HepG2 (cell line): ENCODE results near the gene DOCK3. TPM values are rescaled to one million over a fixed set of nuclear protein-coding genes. Genes with fewer than 3 reads are reported as not detected.

Source experiments
- ATAC-seq: fragments of 200-7000 bp; cut with Tn5 transposase; 3 replicates; pipeline ENCODE4 v1.9.1; 2020; ENCODE audit warnings: mild to moderate bottlenecking, moderate library complexity
- BruUV-seq: library from RNA; stranded (reverse); fragments of 400-500 nt; replicated peaks from 2 replicates; lab custom pipeline; 2021; lab: Mats Ljungman, UMichigan
- CTCF ChIA-PET: fragments of 300-600 bp; formaldehyde crosslinking; extraction: SDS; loops from one replicate; lab custom pipeline; 2021; ENCODE audit warnings: low total read pairs, inconsistent platforms, low intra/inter-chr PET ratio; lab: Yijun Ruan, JAX
- POLR2A ChIA-PET: fragments of 350-600 bp; sonication (Branson Sonifier 250); formaldehyde crosslinking; loops from one replicate; lab custom pipeline; 2020; ENCODE audit warnings: antibody characterized with exemption, inconsistent platforms; lab: Yijun Ruan, JAX
- DNase-seq: peaks from one replicate; pipeline ENCODE4 v3.0.0-alpha.2; 2015; ENCODE audit warnings: low spot score
- FAIRE-seq: peaks from 3 replicates; lab custom pipeline; 2011; peaks lifted over from hg19 to GRCh38; lab: Jason Lieb, UNC
- H2AFZ ChIP-seq: one replicate; pipeline ENCODE4 v1.6.1; 2011; ENCODE audit warnings: low read length, inconsistent platforms
- H3K27ac ChIP-seq: fragments of 300-600 bp; 3 replicates; pipeline ENCODE4 v1.8.0; 2011; ENCODE audit warnings: mixed run types, mild to moderate bottlenecking, mixed read lengths, low read length, inconsistent platforms; ENCODE audit not compliant: insufficient read depth; ENCODE audit errors: extremely low read length
- H3K27me3 ChIP-seq, 2 experiments: fragments of 200-600 bp in 1 of 2; 2 replicates in 1 of 2; 3 replicates in 1 of 2; pipeline versions ENCODE4 v1.6.0 to v1.8.0; 2011; ENCODE audit warnings: low read length in 2 of 2, mild to moderate bottlenecking in 2 of 2, moderate library complexity in 2 of 2, inconsistent platforms in 1 of 2; ENCODE audit not compliant: insufficient read depth in 2 of 2, control insufficient read depth in 1 of 2
- H3K36me3 ChIP-seq, 2 experiments: fragments of 200-600 bp in 1 of 2; replicated peaks in 1 of 2; 2 replicates in 1 of 2; 3 replicates in 1 of 2; pipeline versions ENCODE4 v1.5.1 to v1.8.0; 2011; ENCODE audit warnings: low read length in 2 of 2, inconsistent platforms in 1 of 2; ENCODE audit not compliant: insufficient read depth in 2 of 2, control insufficient read depth in 1 of 2
- H3K4me1 ChIP-seq: 2 replicates; pipeline ENCODE4 v1.5.1; 2012; ENCODE audit warnings: low read length, inconsistent platforms; ENCODE audit not compliant: insufficient read depth
- H3K4me2 ChIP-seq: 2 replicates; pipeline ENCODE4 v1.6.0; 2011; ENCODE audit warnings: low read depth, low read length, inconsistent platforms
- H3K4me3 ChIP-seq, 3 experiments: fragments of 200-600 bp in 1 of 3; sonication (generic), shearing (Covaris generic) in 1 of 3; replicated peaks in 1 of 3; 2 replicates each; pipeline ENCODE4 v1.5.1; 2011 to 2016; ENCODE audit warnings: low read length in 3 of 3, inconsistent platforms in 2 of 3, low read depth in 2 of 3, mild to moderate bottlenecking in 2 of 3, control low read depth in 1 of 3, mixed read lengths in 1 of 3; ENCODE audit not compliant: insufficient read depth in 1 of 3
- H3K79me2 ChIP-seq: one replicate; pipeline ENCODE4 v1.6.1; 2011; ENCODE audit warnings: low read length, inconsistent platforms; ENCODE audit not compliant: insufficient read depth
- H3K9ac ChIP-seq: 2 replicates; pipeline ENCODE4 v1.6.0; 2011; ENCODE audit warnings: mild to moderate bottlenecking, low read depth, low read length, inconsistent platforms; ENCODE audit not compliant: insufficient read depth
- H3K9me3 ChIP-seq: 2 replicates; pipeline ENCODE4 v1.5.1; 2012; ENCODE audit warnings: mild to moderate bottlenecking, low read length
- H4K20me1 ChIP-seq: 2 replicates; pipeline ENCODE4 v1.6.0; 2011; ENCODE audit warnings: inconsistent platforms, mild to moderate bottlenecking, low read length, moderate library complexity; ENCODE audit not compliant: insufficient read depth
- CBX1 ChIP-seq: IDR thresholded peaks from one replicate; pipeline ENCODE4 v1.6.1; 2016; ENCODE audit warnings: antibody characterized with exemption, low read depth
- ELF1 ChIP-seq: sonication (generic); formaldehyde crosslinking; IDR thresholded peaks from 2 replicates; pipeline ENCODE4 v1.4.0; 2020; ENCODE audit warnings: missing genetic modification reagents
- JDP2 ChIP-seq: sonication (generic); formaldehyde crosslinking; IDR thresholded peaks from 2 replicates; pipeline ENCODE4 v1.8.1; 2022; ENCODE audit warnings: missing genetic modification reagents, borderline replicate concordance
- NFKBIZ ChIP-seq: IDR thresholded peaks from 2 replicates; pipeline ENCODE4 v1.6.1; 2018; ENCODE audit warnings: missing genetic modification reagents, missing compliant biosample characterization
- NR2F1 ChIP-seq, 2 experiments: fragments of 450-650 bp in 1 of 2; formaldehyde crosslinking in 1 of 2; IDR thresholded peaks; 2 replicates each; pipeline versions ENCODE4 v1.5.0 to v1.6.1; 2016 to 2020; ENCODE audit warnings: mild to moderate bottlenecking in 1 of 2, missing compliant biosample characterization in 1 of 2, missing genetic modification reagents in 1 of 2, moderate library complexity in 1 of 2
- ZEB1 ChIP-seq: IDR thresholded peaks from 2 replicates; pipeline ENCODE4 v1.6.1; 2012; ENCODE audit warnings: mild to moderate bottlenecking, low read depth, inconsistent platforms; ENCODE audit not compliant: insufficient replicate concordance
- ZNF160 ChIP-seq: sonication (generic); formaldehyde crosslinking; IDR thresholded peaks from 2 replicates; pipeline ENCODE4 v1.8.0; 2022; ENCODE audit warnings: mild to moderate bottlenecking, inconsistent platforms, missing genetic modification reagents
- ZNF317 ChIP-seq: sonication (generic); formaldehyde crosslinking; IDR thresholded peaks from 2 replicates; pipeline ENCODE4 v1.5.0; 2020; ENCODE audit warnings: mild to moderate bottlenecking, missing genetic modification reagents
- ZNF549 ChIP-seq: sonication (generic); formaldehyde crosslinking; IDR thresholded peaks from 2 replicates; pipeline ENCODE4 v1.5.0; 2020; ENCODE audit warnings: missing genetic modification reagents
- WGBS: methylation state at CpG from one replicate; pipeline ENCODE4 v1.1.6; 2017; ENCODE audit warnings: low lambda C conversion rate; 5-methylcytosine and 5-hydroxymethylcytosine counted together
- in situ Hi-C: cut with HindIII; loops from 2 replicates; pipeline ENCODE4 v1.10.0; 2017; ENCODE audit warnings: low pct_unique_long_range_greater_than_20kb; ENCODE audit not compliant: extremely low pct_ligation_motif_present
- intact Hi-C: fragments of 100-400 bp; cut with micrococcal nuclease; formaldehyde crosslinking; loops from one replicate; pipeline ENCODE4 v1.10.0; 2022; ENCODE audit not compliant: unreplicated experiment
- polyA plus RNA-seq, 8 experiments: library from polyadenylated mRNA; depleted of rRNA in 3 of 8; stranded (reverse) in 7 of 8; unstranded in 1 of 8; fragments of >200 nt; fragmentation: Illumina TruSeq in 4 of 8; extraction: Trizol in 4 of 8; gene quantifications; 2 replicates each; pipeline versions ENCODE4 v1.2.1 to v1.2.3, GENCODE V29; 2011 to 2016; ENCODE audit warnings: low read depth in 4 of 8, missing spikeins in 1 of 8, mixed read lengths in 1 of 8; ENCODE audit not compliant: insufficient read depth in 1 of 8
- total RNA-seq, 5 experiments: library from RNA; depleted of rRNA; stranded (reverse); fragments of >200 nt; fragmentation: Illumina TruSeq; extraction: Trizol; gene quantifications; 2 replicates each; pipeline ENCODE4 v1.2.3, GENCODE V29; 2016; ENCODE audit warnings: low read depth in 1 of 5
- TF ChIP-seq, protein P1 (sequence below): sonication (generic); formaldehyde crosslinking; IDR thresholded peaks from 2 replicates; pipeline ENCODE4 v1.5.0; 2020; ENCODE audit warnings: mild to moderate bottlenecking, missing genetic modification reagents
- TF ChIP-seq, protein P2 (sequence below): sonication (generic); formaldehyde crosslinking; IDR thresholded peaks from 2 replicates; pipeline ENCODE4 v1.4.0; 2020; ENCODE audit warnings: missing genetic modification reagents
- TF ChIP-seq, protein P3 (sequence below): sonication (generic); formaldehyde crosslinking; IDR thresholded peaks from 2 replicates; pipeline ENCODE4 v1.8.0; 2022; ENCODE audit warnings: mild to moderate bottlenecking, missing genetic modification reagents, moderate library complexity
- TF ChIP-seq, protein P4 (sequence below): sonication (generic); formaldehyde crosslinking; IDR thresholded peaks from 2 replicates; pipeline ENCODE4 v1.4.0; 2020; ENCODE audit warnings: missing genetic modification reagents, borderline replicate concordance
- TF ChIP-seq, protein P5 (sequence below): sonication (generic); formaldehyde crosslinking; IDR thresholded peaks from 2 replicates; pipeline ENCODE4 v1.4.0; 2020; ENCODE audit warnings: missing genetic modification reagents

DOCK3 gene
- total and polyA plus RNA-seq, 2 of the 13 experiments (the other 11 are each of a cell fraction or from before 2014, with no cell fraction given): not detected

DNA sequence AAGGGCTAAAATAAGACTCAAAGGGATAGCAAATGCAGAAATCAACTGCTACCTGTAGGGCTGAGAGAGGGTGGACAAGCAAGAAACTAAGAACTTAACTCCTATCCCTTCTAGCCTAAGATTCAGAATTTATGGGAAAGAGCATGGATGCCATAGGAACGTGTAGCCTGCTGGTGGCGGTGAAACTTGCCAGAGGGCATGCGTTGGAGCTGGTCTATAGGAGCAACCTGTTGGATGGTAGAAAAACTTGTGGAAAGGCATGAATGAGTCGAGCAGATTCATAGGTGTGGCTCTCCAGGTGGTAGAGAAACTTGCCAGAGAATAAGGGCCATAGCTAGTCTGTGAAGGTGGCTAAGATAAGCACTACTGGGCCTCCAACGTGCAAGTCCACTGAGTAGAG is 137.2 kb downstream of the DOCK3 start:
- H3K36me3 ChIP-seq: no peaks in the 10 kb centered on the region
- 16% methylated on average over 5 of the region's 5 CpGs for WGBS
- no TSS peak for BruUV-seq
- H3K4me3 ChIP-seq: no peak overlapping the region
- ChIA-PET POLR2A (no interaction called here), CTCF (no interaction called here)
- no peak for ATAC-seq
- H3K79me2 ChIP-seq: no peaks in the 10 kb centered on the region
- H3K27ac ChIP-seq: no peak overlapping the region
- H3K9me3 ChIP-seq: no peaks in the 10 kb centered on the region
- no peaks in the 10 kb centered on the region for H3K27me3 ChIP-seq
- no peak overlapping the region for H2AFZ ChIP-seq
- H3K4me2 ChIP-seq: no peak overlapping the region
- no peak for DNase-seq
- no peaks in the 10 kb centered on the region for H3K4me1 ChIP-seq
- intact Hi-C loops: no loop called here
- no peaks in the 10 kb centered on the region for H4K20me1 ChIP-seq
- no peak overlapping the region for H3K9ac ChIP-seq
- in situ Hi-C loops: no loop called here
- no peak for FAIRE-seq
- TF ChIP-seq NFKBIZ (CRISPR knock-in tag) (no peak), ZNF549 (CRISPR knock-in tag) (no peak), NR2F1 (CRISPR knock-in tag; IDR thresholded peaks at IDR 0.05) (no peak), JDP2 (CRISPR knock-in tag) (no peak), ZNF160 (no peak), ZEB1 (no peak), CBX1 (no peak), ELF1 (CRISPR knock-in tag) (no peak), ZNF317 (no peak)
- TF ChIP-seq, protein P1, sequence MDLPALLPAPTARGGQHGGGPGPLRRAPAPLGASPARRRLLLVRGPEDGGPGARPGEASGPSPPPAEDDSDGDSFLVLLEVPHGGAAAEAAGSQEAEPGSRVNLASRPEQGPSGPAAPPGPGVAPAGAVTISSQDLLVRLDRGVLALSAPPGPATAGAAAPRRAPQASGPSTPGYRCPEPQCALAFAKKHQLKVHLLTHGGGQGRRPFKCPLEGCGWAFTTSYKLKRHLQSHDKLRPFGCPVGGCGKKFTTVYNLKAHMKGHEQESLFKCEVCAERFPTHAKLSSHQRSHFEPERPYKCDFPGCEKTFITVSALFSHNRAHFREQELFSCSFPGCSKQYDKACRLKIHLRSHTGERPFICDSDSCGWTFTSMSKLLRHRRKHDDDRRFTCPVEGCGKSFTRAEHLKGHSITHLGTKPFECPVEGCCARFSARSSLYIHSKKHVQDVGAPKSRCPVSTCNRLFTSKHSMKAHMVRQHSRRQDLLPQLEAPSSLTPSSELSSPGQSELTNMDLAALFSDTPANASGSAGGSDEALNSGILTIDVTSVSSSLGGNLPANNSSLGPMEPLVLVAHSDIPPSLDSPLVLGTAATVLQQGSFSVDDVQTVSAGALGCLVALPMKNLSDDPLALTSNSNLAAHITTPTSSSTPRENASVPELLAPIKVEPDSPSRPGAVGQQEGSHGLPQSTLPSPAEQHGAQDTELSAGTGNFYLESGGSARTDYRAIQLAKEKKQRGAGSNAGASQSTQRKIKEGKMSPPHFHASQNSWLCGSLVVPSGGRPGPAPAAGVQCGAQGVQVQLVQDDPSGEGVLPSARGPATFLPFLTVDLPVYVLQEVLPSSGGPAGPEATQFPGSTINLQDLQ (CRISPR knock-in tag): no peak
- TF ChIP-seq, protein P2, sequence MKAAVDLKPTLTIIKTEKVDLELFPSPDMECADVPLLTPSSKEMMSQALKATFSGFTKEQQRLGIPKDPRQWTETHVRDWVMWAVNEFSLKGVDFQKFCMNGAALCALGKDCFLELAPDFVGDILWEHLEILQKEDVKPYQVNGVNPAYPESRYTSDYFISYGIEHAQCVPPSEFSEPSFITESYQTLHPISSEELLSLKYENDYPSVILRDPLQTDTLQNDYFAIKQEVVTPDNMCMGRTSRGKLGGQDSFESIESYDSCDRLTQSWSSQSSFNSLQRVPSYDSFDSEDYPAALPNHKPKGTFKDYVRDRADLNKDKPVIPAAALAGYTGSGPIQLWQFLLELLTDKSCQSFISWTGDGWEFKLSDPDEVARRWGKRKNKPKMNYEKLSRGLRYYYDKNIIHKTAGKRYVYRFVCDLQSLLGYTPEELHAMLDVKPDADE: no peak
- TF ChIP-seq, protein P3, sequence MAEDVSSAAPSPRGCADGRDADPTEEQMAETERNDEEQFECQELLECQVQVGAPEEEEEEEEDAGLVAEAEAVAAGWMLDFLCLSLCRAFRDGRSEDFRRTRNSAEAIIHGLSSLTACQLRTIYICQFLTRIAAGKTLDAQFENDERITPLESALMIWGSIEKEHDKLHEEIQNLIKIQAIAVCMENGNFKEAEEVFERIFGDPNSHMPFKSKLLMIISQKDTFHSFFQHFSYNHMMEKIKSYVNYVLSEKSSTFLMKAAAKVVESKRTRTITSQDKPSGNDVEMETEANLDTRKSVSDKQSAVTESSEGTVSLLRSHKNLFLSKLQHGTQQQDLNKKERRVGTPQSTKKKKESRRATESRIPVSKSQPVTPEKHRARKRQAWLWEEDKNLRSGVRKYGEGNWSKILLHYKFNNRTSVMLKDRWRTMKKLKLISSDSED (CRISPR knock-in tag): no peak
- TF ChIP-seq, protein P4, sequence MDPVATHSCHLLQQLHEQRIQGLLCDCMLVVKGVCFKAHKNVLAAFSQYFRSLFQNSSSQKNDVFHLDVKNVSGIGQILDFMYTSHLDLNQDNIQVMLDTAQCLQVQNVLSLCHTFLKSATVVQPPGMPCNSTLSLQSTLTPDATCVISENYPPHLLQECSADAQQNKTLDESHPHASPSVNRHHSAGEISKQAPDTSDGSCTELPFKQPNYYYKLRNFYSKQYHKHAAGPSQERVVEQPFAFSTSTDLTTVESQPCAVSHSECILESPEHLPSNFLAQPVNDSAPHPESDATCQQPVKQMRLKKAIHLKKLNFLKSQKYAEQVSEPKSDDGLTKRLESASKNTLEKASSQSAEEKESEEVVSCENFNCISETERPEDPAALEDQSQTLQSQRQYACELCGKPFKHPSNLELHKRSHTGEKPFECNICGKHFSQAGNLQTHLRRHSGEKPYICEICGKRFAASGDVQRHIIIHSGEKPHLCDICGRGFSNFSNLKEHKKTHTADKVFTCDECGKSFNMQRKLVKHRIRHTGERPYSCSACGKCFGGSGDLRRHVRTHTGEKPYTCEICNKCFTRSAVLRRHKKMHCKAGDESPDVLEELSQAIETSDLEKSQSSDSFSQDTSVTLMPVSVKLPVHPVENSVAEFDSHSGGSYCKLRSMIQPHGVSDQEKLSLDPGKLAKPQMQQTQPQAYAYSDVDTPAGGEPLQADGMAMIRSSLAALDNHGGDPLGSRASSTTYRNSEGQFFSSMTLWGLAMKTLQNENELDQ: no peak
- TF ChIP-seq, protein P5, sequence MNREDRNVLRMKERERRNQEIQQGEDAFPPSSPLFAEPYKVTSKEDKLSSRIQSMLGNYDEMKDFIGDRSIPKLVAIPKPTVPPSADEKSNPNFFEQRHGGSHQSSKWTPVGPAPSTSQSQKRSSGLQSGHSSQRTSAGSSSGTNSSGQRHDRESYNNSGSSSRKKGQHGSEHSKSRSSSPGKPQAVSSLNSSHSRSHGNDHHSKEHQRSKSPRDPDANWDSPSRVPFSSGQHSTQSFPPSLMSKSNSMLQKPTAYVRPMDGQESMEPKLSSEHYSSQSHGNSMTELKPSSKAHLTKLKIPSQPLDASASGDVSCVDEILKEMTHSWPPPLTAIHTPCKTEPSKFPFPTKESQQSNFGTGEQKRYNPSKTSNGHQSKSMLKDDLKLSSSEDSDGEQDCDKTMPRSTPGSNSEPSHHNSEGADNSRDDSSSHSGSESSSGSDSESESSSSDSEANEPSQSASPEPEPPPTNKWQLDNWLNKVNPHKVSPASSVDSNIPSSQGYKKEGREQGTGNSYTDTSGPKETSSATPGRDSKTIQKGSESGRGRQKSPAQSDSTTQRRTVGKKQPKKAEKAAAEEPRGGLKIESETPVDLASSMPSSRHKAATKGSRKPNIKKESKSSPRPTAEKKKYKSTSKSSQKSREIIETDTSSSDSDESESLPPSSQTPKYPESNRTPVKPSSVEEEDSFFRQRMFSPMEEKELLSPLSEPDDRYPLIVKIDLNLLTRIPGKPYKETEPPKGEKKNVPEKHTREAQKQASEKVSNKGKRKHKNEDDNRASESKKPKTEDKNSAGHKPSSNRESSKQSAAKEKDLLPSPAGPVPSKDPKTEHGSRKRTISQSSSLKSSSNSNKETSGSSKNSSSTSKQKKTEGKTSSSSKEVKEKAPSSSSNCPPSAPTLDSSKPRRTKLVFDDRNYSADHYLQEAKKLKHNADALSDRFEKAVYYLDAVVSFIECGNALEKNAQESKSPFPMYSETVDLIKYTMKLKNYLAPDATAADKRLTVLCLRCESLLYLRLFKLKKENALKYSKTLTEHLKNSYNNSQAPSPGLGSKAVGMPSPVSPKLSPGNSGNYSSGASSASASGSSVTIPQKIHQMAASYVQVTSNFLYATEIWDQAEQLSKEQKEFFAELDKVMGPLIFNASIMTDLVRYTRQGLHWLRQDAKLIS (CRISPR knock-in tag): no peak
